ENCODE results near the gene BHLHA15. TPM values are rescaled to one million over a fixed set of nuclear protein-coding genes. Genes with fewer than 3 reads are reported as not detected.
A peak's percentile ranks its signal among the peaks of the same experiment; 100 is the strongest.

BHLHA15 gene
- total and polyA plus RNA-seq, 2 of the 13 experiments (the other 11 are each of a cell fraction or from before 2014, with no cell fraction given): 1.9 to 6.1 TPM

GRCh38 chr7:98211676-98212531 is 665 bp downstream of the BHLHA15 start (continued):
- TF ChIP-seq ZNF207 (IDR thresholded peaks at IDR 0.05; ENCODE audit: borderline replicate concordance): no peak
- TF ChIP-seq HMG20A (CRISPR knock-in tag; IDR thresholded peaks at IDR 0.05; ENCODE audit: borderline replicate concordance): no peak
- peak; percentile 82 for TF ChIP-seq REPIN1 (CRISPR knock-in tag; IDR thresholded peaks at IDR 0.05; ENCODE audit: borderline replicate concordance, low read depth)
- TF ChIP-seq ZNF33A (CRISPR knock-in tag; IDR thresholded peaks at IDR 0.05; ENCODE audit: borderline replicate concordance): no peak
- TF ChIP-seq AHR (CRISPR knock-in tag; IDR thresholded peaks at IDR 0.05): no peak
- peak; percentile 73; the same call in 1 of the 2 replicates for TF ChIP-seq MXD4 (CRISPR knock-in tag; IDR thresholded peaks at IDR 0.05)
- TF ChIP-seq PRDM10 (CRISPR knock-in tag; IDR thresholded peaks at IDR 0.05; ENCODE audit: low read depth): no peak
- no peak for TF ChIP-seq ELF4 (CRISPR knock-in tag; IDR thresholded peaks at IDR 0.05; ENCODE audit: borderline replicate concordance)
- 0 out of 2 replicates have a peak, but pooled peaks have one; percentile 49 for TF ChIP-seq ZNF614 (CRISPR knock-in tag; IDR thresholded peaks at IDR 0.05; ENCODE audit: borderline replicate concordance)
- peak in 1 of 2 experiments; percentile 51; a peak in 1 of 4 replicates for TF ChIP-seq ATF4 (CRISPR knock-in tag; IDR thresholded peaks at IDR 0.05)
- TF ChIP-seq ZKSCAN5 (CRISPR knock-in tag; IDR thresholded peaks at IDR 0.05): no peak
- 0 out of 2 replicates have a peak, but pooled peaks have one; percentile 23 for TF ChIP-seq CHD2 (IDR thresholded peaks at IDR 0.05; ENCODE audit: low read depth, low read length)
- TF ChIP-seq ZBTB8A (CRISPR knock-in tag; IDR thresholded peaks at IDR 0.05; ENCODE audit: borderline replicate concordance, low read depth): no peak
- TF ChIP-seq TSC22D2 (CRISPR knock-in tag; IDR thresholded peaks at IDR 0.05; ENCODE audit: borderline replicate concordance): no peak
- TF ChIP-seq EED (CRISPR knock-in tag; IDR thresholded peaks at IDR 0.05): 0 out of 2 replicates have a peak, but pooled peaks have one; percentile 37
- no peak for TF ChIP-seq ZBTB44 (CRISPR knock-in tag; IDR thresholded peaks at IDR 0.05)
- no peak for TF ChIP-seq RARG (CRISPR knock-in tag; IDR thresholded peaks at IDR 0.05; ENCODE audit: low read depth)
- no peak for TF ChIP-seq ATAD3A (CRISPR knock-in tag; IDR thresholded peaks at IDR 0.05)
- TF ChIP-seq ZNF782 (CRISPR knock-in tag; IDR thresholded peaks at IDR 0.05; ENCODE audit: borderline replicate concordance): no peak
- TF ChIP-seq CENPX (CRISPR knock-in tag; IDR thresholded peaks at IDR 0.05): no peak
- TF ChIP-seq TERF1 (CRISPR knock-in tag; IDR thresholded peaks at IDR 0.05): no peak
- TF ChIP-seq CHD4 (IDR thresholded peaks at IDR 0.05; ENCODE audit: borderline replicate concordance, low read length): no peak

Data from HepG2 (cell line).